ENCODE data around the gene BTBD9. TPM values are rescaled to one million over a fixed set of nuclear protein-coding genes. Genes with fewer than 3 reads are reported as not detected.

BTBD9 gene
- total RNA-seq, 1 donor from 2014 or later = 18.1 TPM

GRCh38 chr6:38208028-38208427 lies 431.7 kb downstream of the BTBD9 start:
- Mint-ChIP-seq H3K27ac (ENCODE audit: unreplicated experiment) (no peak overlapping the region), H3K9me3 (ENCODE audit: unreplicated experiment) (peaks cover 3% of the 10 kb centered on the region)

GRCh38 chr6:38207375-38207774 lies 432.4 kb downstream of the BTBD9 start:
- H3K9me3 Mint-ChIP-seq (ENCODE audit: unreplicated experiment) = peaks cover 3% of the 10 kb centered on the region
- no peak overlapping the region for H3K27ac Mint-ChIP-seq (ENCODE audit: unreplicated experiment)
- H3K36me3 Mint-ChIP-seq (ENCODE audit: unreplicated experiment) = no peaks in the 10 kb centered on the region
- peak; percentile 11 for DNase-seq (ENCODE audit: extremely low spot score, unreplicated experiment)
- no peaks in the 10 kb centered on the region for H3K27me3 Mint-ChIP-seq (ENCODE audit: unreplicated experiment)
- peaks cover 11% of the 10 kb centered on the region for H3K4me1 Mint-ChIP-seq (ENCODE audit: unreplicated experiment)
- no peak for TF ChIP-seq CTCF (IDR thresholded peaks at IDR 0.05)
- H3K4me3 Mint-ChIP-seq (ENCODE audit: unreplicated experiment) = no peak overlapping the region

More at GRCh38 chr6:38208028-38208427, 431.7 kb downstream of the BTBD9 start:
- no peaks in the 10 kb centered on the region for H3K36me3 Mint-ChIP-seq (ENCODE audit: unreplicated experiment)
- no peak for TF ChIP-seq CTCF (IDR thresholded peaks at IDR 0.05)
- no peaks in the 10 kb centered on the region for H3K27me3 Mint-ChIP-seq (ENCODE audit: unreplicated experiment)
- H3K4me1 Mint-ChIP-seq (ENCODE audit: unreplicated experiment) = peaks cover 18% of the 10 kb centered on the region
- DNase-seq (ENCODE audit: extremely low spot score, unreplicated experiment) = peak; percentile 54
- no peak overlapping the region for H3K4me3 Mint-ChIP-seq (ENCODE audit: unreplicated experiment)

GRCh38 chr6:38198219-38198618 lies 441.5 kb downstream of the BTBD9 start:
- no peak overlapping the region for H3K4me3 Mint-ChIP-seq (ENCODE audit: unreplicated experiment)
- H3K4me1 Mint-ChIP-seq (ENCODE audit: unreplicated experiment) = peaks cover 2% of the 10 kb centered on the region
- peaks cover 13% of the 10 kb centered on the region for H3K9me3 Mint-ChIP-seq (ENCODE audit: unreplicated experiment)

GRCh38 chr6:38195113-38195635 lies 444.6 kb downstream of the BTBD9 start:
- no peak overlapping the region for H3K4me3 Mint-ChIP-seq (ENCODE audit: unreplicated experiment)
- no peaks in the 10 kb centered on the region for H3K36me3 Mint-ChIP-seq (ENCODE audit: unreplicated experiment)
- peaks cover under 1% of the 10 kb centered on the region for H3K9me3 Mint-ChIP-seq (ENCODE audit: unreplicated experiment)
- TF ChIP-seq CTCF (IDR thresholded peaks at IDR 0.05) = no peak
- H3K27ac Mint-ChIP-seq (ENCODE audit: unreplicated experiment) = no peak overlapping the region
- no peak for DNase-seq (ENCODE audit: extremely low spot score, unreplicated experiment)
- H3K27me3 Mint-ChIP-seq (ENCODE audit: unreplicated experiment) = no peaks in the 10 kb centered on the region
- peaks cover 2% of the 10 kb centered on the region for H3K4me1 Mint-ChIP-seq (ENCODE audit: unreplicated experiment)

More at GRCh38 chr6:38198219-38198618, 441.5 kb downstream of the BTBD9 start:
- DNase-seq (ENCODE audit: extremely low spot score, unreplicated experiment) = peak; percentile 36
- TF ChIP-seq CTCF (IDR thresholded peaks at IDR 0.05) = no peak
- H3K27me3 Mint-ChIP-seq (ENCODE audit: unreplicated experiment) = no peaks in the 10 kb centered on the region
- peaks cover 2% of the 10 kb centered on the region for H3K36me3 Mint-ChIP-seq (ENCODE audit: unreplicated experiment)
- H3K27ac Mint-ChIP-seq (ENCODE audit: unreplicated experiment) = no peak overlapping the region

- no peak for DNase-seq (ENCODE audit: extremely low spot score, unreplicated experiment)
- H3K4me3 Mint-ChIP-seq (ENCODE audit: unreplicated experiment) = no peak overlapping the region
- no peaks in the 10 kb centered on the region for H3K36me3 Mint-ChIP-seq (ENCODE audit: unreplicated experiment)
- TF ChIP-seq CTCF (IDR thresholded peaks at IDR 0.05) = no peak
- H3K27ac Mint-ChIP-seq (ENCODE audit: unreplicated experiment) = no peak overlapping the region
- H3K9me3 Mint-ChIP-seq (ENCODE audit: unreplicated experiment) = no peaks in the 10 kb centered on the region
- H3K4me1 Mint-ChIP-seq (ENCODE audit: unreplicated experiment) = peaks cover 2% of the 10 kb centered on the region
- no peaks in the 10 kb centered on the region for H3K27me3 Mint-ChIP-seq (ENCODE audit: unreplicated experiment)
Observed at GRCh38 chr6:38194589-38194988, 445.1 kb downstream of the BTBD9 start.

Data from osteocyte (in vitro differentiated cells).